ENCODE measurements around the gene DYRK4. TPM values are rescaled to one million over a fixed set of nuclear protein-coding genes. Genes with fewer than 3 reads are reported as not detected.

Gene DYRK4
- total and polyA plus RNA-seq, 2 of the 8 experiments (the other 6 are each of a cell fraction or from before 2014, with no cell fraction given) = 10.5 to 11.4 TPM

- TF ChIP-seq BRCA1 (IDR thresholded peaks at IDR 0.05; ENCODE audit: low read depth, low read length) (no peak), CBX8 (IDR thresholded peaks at IDR 0.05; ENCODE audit: borderline replicate concordance, low read depth, low read length) (no peak), KDM1A (IDR thresholded peaks at IDR 0.05; ENCODE audit: borderline replicate concordance, low read length) (no peak), TCF12 (IDR thresholded peaks at IDR 0.05; ENCODE audit: low read depth, low read length) (no peak), GABPA (IDR thresholded peaks at IDR 0.05; ENCODE audit: borderline replicate concordance, insufficient read depth, low read length) (no peak), RNF2 (IDR thresholded peaks at IDR 0.05; ENCODE audit: borderline replicate concordance, low read depth, low read length, missing control alignments, poor library complexity, severe bottlenecking) (no peak)
Measured at GRCh38 chr12:4649358-4649661, 87.3 kb downstream of the DYRK4 start (continued).

Measured in H1 (cell line).